ENCODE data around the gene FAM78B. TPM values are rescaled to one million over a fixed set of nuclear protein-coding genes. Genes with fewer than 3 reads are reported as not detected.

FAM78B gene
- total and polyA plus RNA-seq, 2 of the 8 experiments (the other 6 are each of a cell fraction or from before 2014, with no cell fraction given): 2.3 to 3.6 TPM

- H2BK120ac ChIP-seq (replicated peaks; ENCODE audit: low read depth, low read length): no peak overlapping the region
- CTCF ChIA-PET (ENCODE audit: partially characterized antibody): interaction anchor here (1.2 to 2.6 kb wide), 3 partner anchors 17 to 264 kb away, joined by 3 to 11 read pairs (median 11); no protein-coding TSS in a partner anchor
- POLR2A ChIA-PET (ENCODE audit: partially characterized antibody): no interaction called here
- no peak overlapping the region for H3K4me2 ChIP-seq (ENCODE audit: insufficient read depth in 1 of 2, low read depth in 2 of 2, low read length in 2 of 2)
- 83% methylated on average over 3 of the region's 3 CpGs; no CpG with 5 or more reads in 1 of the 2 experiments for WGBS, 2 experiments (ENCODE audit: extremely low coverage in 1 of 2, insufficient coverage in 1 of 2, insufficient read length in 1 of 2, insufficient replicate concordance in 2 of 2, low coverage in 1 of 2, low lambda C conversion rate in 2 of 2, missing lambda C conversion rate in 1 of 2)
- peaks cover 20% of the 10 kb centered on the region; the same call in 1 of the 2 replicates for H3K23me2 ChIP-seq (ENCODE audit: low read depth, low read length)
- H4K8ac ChIP-seq (ENCODE audit: extremely low read depth, insufficient read depth, low read length): no peak overlapping the region
- no peak overlapping the region for H3K18ac ChIP-seq (ENCODE audit: extremely low read depth, low read length)
- no peak overlapping the region for H2AK5ac ChIP-seq (ENCODE audit: low read depth, low read length)
- no peak overlapping the region for H2BK15ac ChIP-seq (ENCODE audit: low read length)
- H3K9me3 ChIP-seq (ENCODE audit: insufficient read depth in 2 of 2, low read depth in 1 of 2, low read length in 1 of 2): no peaks in the 10 kb centered on the region; a peak in 1 of 4 replicates
- no peak overlapping the region for H3K27ac ChIP-seq (ENCODE audit: low read depth, low read length)
- no peaks in the 10 kb centered on the region for H3K79me2 ChIP-seq (ENCODE audit: control insufficient read depth in 1 of 2, insufficient read depth in 2 of 2, low read length in 2 of 2)
- H3K9ac ChIP-seq (replicated peaks in 1 of 4; ENCODE audit: extremely low read depth in 1 of 4, low read depth in 3 of 4, low read length in 3 of 4): no peak overlapping the region
- no peak overlapping the region for H3K4me3 ChIP-seq (ENCODE audit: extremely low read depth in 1 of 4, insufficient read depth in 2 of 4, low read depth in 3 of 4, low read length in 4 of 4)
- no peak overlapping the region for H3K14ac ChIP-seq (ENCODE audit: insufficient read length)
- no peak for FAIRE-seq
- peaks cover 5 to 15% (median 12%) of the 10 kb centered on the region in 4 experiments for H3K4me1 ChIP-seq (replicated peaks in 1 of 4; ENCODE audit: control insufficient read depth in 3 of 4, insufficient read depth in 4 of 4, low read length in 3 of 4)
- peaks cover 0 to 5% of the 10 kb centered on the region in 2 experiments for H4K20me1 ChIP-seq (replicated peaks in 1 of 2; ENCODE audit: control insufficient read depth in 1 of 2, insufficient read depth in 2 of 2, low read length in 2 of 2)
- no peak overlapping the region for H2BK20ac ChIP-seq (ENCODE audit: low read length)
- no peak overlapping the region for H2AFZ ChIP-seq (ENCODE audit: low read length)
- no peaks in the 10 kb centered on the region for H3K36me3 ChIP-seq (ENCODE audit: control insufficient read depth in 2 of 4, insufficient read depth in 4 of 4, low read length in 3 of 4)
- no peak overlapping the region for H2BK5ac ChIP-seq (ENCODE audit: low read depth, low read length)
- no peak overlapping the region for H4K5ac ChIP-seq (ENCODE audit: insufficient read length, low read depth, low read length)
- H4K91ac ChIP-seq (replicated peaks; ENCODE audit: insufficient read length, low read length): no peak overlapping the region
- H3K79me1 ChIP-seq (ENCODE audit: low read depth, low read length): no peaks in the 10 kb centered on the region
- no peak overlapping the region for H3K23ac ChIP-seq (ENCODE audit: insufficient read length)
- no peak overlapping the region for H3K4ac ChIP-seq (replicated peaks; ENCODE audit: insufficient read length, low read depth, low read length)
- no peak overlapping the region for H2BK12ac ChIP-seq (ENCODE audit: low read depth, low read length)
- DNase-seq (ENCODE audit: low read depth in 1 of 2, low spot score in 2 of 2): no peak
- H3K56ac ChIP-seq (replicated peaks; ENCODE audit: insufficient read length, low read depth, low read length): no peak overlapping the region
- H3K27me3 ChIP-seq (replicated peaks in 1 of 4; ENCODE audit: control insufficient read depth in 3 of 4, extremely low read depth in 1 of 4, insufficient read depth in 3 of 4, low read length in 3 of 4): peaks cover 5 to 20% (median 18%) of the 10 kb centered on the region in 4 experiments
- no peak for TF ChIP-seq JUND (IDR thresholded peaks at IDR 0.05; ENCODE audit: low read length)
- TF ChIP-seq TAF1 (IDR thresholded peaks at IDR 0.05; ENCODE audit: low read depth, low read length): no peak
- no peak for TF ChIP-seq PHF8 (conservative IDR thresholded peaks at IDR 0.05; ENCODE audit: low read depth, low read length)
- no peak for TF ChIP-seq KDM5A (IDR thresholded peaks at IDR 0.05; ENCODE audit: low read length)
- no peak for TF ChIP-seq SIX5 (IDR thresholded peaks at IDR 0.05; ENCODE audit: low read depth, low read length)
- TF ChIP-seq HDAC6 (IDR thresholded peaks at IDR 0.05; ENCODE audit: low read depth, low read length): no peak
- no peak for TF ChIP-seq YY1 (IDR thresholded peaks at IDR 0.05; ENCODE audit: low read depth, low read length)
- TF ChIP-seq JUN (IDR thresholded peaks at IDR 0.05; ENCODE audit: low read depth, low read length): no peak
- TF ChIP-seq CHD2 (IDR thresholded peaks at IDR 0.05; ENCODE audit: low read length): no peak
- TF ChIP-seq EP300 (IDR thresholded peaks at IDR 0.05; ENCODE audit: borderline replicate concordance in 1 of 2, low read depth in 2 of 2, low read length in 2 of 2): no peak
- TF ChIP-seq NANOG (IDR thresholded peaks at IDR 0.05; ENCODE audit: insufficient read depth, low read depth, low read length, poor library complexity, severe bottlenecking): no peak
- no peak for TF ChIP-seq CTBP2 (IDR thresholded peaks at IDR 0.05; ENCODE audit: borderline replicate concordance, insufficient read depth, insufficient read length, low read length)
- TF ChIP-seq GABPA (IDR thresholded peaks at IDR 0.05; ENCODE audit: borderline replicate concordance, insufficient read depth, low read length): no peak
- no peak for TF ChIP-seq RFX5 (IDR thresholded peaks at IDR 0.05; ENCODE audit: borderline replicate concordance, low read depth, low read length)
- TF ChIP-seq CREB1 (IDR thresholded peaks at IDR 0.05): no peak
Measured at GRCh38 chr1:166169182-166169581, 2.4 kb upstream of the FAM78B start.
